Middle frontal gyrus (tissue), 1 donor: ENCODE measurements around the gene SLFNL1.

Experiments used
- DNase-seq: peaks from one replicate; pipeline ENCODE4 v3.0.0-alpha.2; 2015; ENCODE audit warnings: low spot score; ENCODE audit errors: extremely low spot score

SLFNL1 gene

DNA sequence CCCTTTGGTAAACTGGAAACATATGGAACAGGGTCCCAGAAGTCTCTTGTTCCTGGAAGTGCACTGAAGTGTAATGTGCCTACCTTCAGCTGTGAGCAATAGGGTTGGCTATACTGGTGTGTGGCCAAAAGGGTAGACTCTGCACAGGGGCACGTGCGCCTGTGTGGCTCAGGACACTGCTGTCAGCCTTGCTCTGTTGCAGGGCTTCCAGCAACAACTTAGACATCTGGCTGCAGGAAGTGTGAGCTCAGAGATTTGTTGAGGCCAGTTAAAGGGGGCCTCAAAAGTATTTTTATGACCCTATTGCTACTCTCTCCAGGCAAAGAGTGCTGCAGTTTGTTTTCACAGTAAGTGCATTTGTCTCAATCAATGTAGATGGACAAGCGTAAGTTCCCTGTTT, 34.6 kb downstream of the SLFNL1 start:
- no peak for DNase-seq

DNA sequence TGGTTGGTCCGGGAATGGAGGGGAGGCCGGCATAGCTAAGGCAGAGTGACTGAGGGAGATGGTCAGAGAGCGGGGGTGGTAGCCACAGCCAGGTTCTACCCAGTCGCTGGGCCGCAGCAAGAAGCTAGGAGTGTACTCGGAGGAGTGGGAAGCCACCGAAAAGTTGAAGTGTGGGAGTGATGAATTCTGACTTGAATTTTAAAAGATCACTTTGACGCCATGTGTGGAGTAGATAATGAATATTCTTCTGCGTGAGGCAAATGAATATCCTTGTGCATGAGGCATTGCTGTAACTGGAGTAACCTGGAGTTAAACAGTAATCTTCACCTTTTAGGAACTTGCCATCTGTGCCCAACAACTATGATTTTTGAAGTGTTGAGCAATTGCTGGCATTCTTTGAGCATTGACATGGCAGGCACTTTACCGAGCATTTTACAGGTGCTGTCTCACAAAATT, 35.2 kb downstream of the SLFNL1 start:
- no peak for DNase-seq

DNA sequence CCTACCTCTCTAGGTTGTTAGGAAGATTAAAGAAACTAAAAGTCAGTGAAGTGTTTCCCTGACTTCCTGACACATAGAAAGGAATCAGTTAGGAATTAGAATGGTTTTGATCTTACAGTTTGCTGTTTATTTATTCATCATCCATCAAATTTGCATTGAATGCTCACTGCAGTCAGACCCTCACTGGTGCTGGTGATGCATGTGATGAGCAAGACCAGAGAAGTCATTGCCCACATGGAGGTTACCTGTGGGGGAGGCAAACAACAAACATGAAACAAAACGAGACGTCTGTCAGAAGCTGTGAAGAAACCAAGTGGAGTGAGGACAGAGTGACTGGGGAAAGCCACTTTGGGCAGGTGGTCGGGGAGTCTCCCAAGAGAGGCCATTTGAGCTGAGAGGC, 35.6 kb downstream of the SLFNL1 start:
- no peak for DNase-seq

DNA sequence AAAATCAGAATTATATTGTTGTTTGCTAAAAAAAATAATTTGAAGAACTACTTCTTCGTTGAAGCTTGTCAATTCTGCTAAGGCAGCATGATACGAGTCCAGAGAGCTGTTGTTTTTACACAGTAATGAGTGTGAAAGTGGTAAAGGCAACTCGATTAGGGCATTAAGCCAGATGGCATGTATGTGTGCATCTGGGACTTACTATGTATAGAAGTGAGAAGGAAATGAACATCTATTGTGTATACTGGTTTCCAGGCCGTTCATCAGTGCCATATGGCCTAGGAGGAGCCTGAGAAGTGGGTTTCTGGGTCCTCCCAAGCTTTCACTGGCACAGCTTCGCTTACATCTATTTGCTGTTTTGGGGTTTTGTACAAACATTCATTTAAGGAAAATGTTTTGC, 36.4 kb downstream of the SLFNL1 start:
- DNase-seq: no peak

DNA sequence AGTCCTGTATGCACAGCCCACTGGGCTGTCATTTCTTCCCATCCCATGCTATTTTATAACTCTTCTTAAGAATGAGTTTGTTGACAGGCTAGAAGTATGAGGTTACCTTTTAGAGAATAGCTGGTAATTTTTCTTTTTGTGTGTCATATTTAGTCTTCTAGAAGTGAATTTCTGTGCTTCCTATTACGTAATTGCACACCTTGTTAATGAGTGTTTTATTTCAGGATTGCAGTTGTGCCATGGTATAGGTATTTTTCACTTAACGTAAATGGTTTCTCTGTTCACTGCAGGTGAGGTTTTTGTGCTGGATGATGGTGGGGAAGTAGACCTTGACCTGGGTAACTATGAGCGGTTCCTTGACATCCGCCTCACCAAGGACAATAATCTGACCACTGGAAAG, 37.0 kb downstream of the SLFNL1 start:
- DNase-seq: no peak

DNA sequence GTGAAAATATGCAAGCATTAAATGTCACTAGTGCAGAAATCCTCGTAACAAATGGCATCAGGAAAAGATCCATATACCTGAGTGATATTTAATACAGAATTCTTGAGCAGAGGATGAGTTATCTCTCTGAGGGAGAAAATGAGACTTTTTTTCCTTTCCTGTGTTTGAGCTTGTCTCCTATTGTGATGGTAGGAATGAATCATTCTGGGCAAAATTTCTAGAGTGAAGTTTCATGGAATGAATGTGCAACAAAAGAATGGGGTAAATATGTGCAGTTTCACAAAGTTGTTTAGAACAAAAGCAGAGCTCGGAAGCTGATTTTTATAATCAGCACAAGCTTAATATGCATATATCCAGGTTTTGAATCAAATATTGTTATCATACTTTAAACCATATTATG, 37.5 kb downstream of the SLFNL1 start:
- no peak for DNase-seq

DNA sequence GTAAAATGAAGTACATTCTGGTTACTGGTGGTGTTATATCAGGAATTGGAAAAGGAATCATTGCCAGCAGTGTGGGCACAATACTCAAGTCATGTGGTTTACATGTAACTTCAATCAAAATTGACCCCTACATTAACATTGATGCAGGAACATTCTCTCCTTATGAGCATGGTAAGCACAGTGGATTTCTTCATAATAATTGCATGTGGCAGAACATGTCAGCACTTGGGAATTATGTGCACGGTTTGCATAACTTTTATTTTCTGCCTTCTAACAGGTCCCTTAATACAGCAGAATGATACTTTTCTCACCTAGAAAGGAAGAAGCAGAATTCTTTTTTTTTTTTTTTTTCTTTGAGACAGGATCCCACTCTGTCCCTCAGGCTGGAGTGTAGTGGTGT, 38.2 kb downstream of the SLFNL1 start:
- DNase-seq: no peak

DNA sequence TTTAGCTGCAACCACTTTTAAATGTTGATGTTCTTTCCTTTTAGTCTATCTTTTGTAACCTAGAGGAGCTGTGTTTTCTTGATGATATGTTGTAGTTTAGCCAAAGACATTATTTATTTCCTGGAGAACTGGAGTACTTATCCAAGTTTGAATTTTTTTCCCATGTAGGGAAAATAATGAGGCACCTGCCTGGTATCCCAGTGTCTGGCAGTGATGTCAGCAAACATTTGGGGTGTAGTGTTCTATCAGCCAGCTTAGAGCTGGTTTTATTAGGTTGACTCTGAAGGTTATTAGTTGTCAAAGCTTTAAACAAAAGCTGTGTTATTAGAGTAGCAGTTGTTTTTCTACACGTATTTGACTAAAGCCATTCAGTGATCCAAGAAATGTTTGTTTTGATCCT, 38.8 kb downstream of the SLFNL1 start:
- DNase-seq: no peak

DNA sequence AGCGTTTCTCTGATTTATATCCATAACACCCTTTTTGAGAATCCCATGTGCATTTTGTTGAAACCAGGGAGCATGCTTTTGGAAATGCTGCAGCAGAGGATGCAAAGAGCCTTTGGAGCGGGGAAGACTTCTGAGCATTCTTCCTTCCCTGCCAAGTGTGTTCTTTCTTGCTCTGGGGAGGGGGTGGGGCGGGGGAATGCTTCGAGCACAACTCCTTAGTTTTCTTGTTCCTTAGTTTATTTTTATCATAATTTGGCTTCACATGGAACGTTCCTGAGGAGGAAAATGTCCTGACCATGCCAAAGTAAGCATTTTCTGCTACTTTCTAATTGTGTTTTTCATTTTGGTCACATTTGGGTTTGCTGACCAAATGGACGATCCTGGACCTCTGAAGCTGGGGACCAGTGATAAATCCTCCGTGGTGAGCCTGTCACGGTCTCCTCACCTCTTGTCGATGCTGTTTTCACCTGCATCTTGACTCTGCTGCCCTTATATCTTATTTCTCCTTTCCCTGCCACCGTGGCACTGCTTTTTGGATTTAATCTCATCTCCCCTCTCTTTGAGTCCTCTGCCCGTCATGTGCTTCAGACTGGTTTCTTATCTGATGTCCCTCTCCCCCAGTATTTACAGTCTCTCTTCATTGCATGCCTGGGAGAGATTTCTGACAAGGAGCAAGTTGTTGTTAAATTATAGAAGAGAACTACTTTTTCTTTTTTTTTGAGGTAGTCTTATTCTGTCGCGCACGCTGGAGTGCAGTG, 39.7 kb downstream of the SLFNL1 start:
- no peak for DNase-seq

DNA sequence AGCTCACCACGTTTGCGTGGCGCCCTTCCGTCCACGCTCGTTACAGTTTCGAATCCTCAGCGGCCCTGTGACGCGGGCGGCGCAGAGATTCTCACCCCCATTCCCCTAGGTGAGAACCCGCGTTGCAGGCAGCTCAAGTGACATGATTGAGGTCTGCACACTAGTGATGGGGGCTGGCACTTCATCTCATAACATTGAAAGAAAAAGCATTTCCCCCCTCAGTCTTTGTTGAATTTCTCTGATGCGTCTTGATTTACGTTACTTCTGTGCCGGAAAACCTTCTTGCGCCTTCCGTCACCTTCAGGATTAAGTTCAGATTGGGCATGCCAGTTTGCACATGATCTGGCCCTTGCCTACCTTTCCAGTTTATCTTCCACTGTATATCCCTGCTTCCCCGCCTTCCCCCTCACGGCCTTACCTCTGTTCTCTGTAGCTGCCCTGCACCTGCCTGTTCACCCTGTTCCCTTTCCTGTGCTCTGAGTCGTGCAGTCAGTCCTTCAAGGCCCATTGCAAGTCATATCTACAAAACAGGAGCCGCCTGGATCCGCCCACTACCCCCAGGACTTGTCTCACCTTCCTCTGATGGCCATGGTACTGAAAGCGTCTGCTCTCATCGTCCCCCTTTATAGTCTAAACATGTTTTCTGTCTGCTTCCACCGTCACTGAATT, 40.9 kb downstream of the SLFNL1 start:
- DNase-seq: no peak

DNA sequence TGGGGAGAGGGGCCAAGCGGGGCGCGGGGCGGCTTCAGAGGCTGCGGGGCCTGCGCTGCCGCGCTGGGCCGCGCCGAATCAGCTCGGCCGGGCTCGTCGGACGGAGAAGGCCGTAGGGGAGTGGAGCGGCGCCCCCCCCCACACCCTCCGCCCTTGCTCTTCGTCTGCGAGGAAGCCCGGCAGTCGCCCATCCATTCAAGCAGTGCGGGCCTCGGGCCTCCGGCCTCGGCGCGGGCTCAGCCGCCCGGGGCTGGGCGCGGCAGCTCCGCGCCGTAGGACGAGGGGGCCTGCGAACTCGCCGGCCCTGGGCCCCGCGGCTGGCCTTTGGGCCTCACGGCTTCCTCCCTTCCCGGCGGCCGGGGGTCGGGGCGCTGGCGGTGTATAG, 41.5 kb downstream of the SLFNL1 start:
- DNase-seq: no peak

DNA sequence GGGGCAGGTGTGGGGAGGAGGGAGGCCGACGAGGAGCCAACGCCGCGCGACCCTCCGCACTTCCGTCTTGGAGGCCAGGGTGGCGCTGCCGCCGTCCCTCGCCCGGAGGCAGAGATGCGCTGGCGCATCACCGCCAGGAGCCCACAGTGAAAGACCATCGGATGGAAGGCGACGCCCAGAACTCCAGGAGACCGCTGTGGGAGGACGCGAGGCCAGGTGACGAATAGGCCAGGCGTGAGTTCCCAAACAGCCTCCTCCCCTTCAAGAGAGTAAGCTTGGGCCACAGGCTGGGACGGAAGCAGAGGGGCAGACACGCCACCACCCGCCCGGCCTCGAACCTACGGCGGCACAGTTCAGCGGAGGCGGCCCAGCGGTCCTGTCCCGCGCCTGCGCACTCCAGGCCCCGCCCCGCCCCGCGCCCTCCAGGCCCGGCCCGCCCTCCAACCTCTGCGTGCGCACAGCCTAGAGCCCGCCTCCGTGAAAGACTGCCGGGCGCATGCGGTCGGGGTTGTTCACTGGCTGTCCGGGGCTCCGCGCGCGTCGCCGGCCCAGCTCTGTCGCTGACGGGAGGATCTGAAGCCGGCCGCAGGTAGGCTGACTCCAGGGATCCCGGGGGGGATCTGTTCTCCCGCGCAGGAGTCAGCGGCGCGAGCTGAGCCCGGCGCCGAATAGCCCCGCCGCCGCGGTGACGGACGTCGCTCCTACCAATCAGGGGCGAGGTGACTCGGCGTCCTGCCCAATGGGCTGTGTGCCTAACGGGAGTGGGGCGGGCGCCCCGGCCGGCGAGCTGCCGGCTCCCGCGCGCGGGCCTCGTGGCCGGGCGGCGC, 42.1 kb downstream of the SLFNL1 start, which contains the start of gene CTPS1:
TSS of gene CTPS1 (plus strand) at position 456 of the 827 bp plus-strand sequence. CDS start 3,595 bp downstream, outside the sequence.
- DNase-seq: peak; percentile 90

DNA sequence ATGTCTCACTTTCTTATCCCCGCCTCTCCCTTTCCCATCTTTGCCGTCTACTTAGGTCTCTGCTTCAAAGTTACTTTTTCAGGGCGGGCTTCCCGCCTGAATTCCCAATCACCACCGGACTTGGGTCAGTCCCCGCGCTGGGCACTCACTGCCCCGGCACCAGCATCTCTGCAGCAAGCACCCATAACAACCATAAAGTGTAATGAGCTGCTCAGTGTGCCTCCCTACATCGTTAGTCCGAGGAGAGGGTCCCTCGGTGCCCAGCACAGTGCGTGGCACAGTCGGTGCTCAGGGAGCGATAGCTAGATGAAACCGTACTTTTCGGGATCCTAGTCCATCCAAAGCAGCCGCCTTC, 42.7 kb downstream of the SLFNL1 start:
- no peak for DNase-seq

DNA sequence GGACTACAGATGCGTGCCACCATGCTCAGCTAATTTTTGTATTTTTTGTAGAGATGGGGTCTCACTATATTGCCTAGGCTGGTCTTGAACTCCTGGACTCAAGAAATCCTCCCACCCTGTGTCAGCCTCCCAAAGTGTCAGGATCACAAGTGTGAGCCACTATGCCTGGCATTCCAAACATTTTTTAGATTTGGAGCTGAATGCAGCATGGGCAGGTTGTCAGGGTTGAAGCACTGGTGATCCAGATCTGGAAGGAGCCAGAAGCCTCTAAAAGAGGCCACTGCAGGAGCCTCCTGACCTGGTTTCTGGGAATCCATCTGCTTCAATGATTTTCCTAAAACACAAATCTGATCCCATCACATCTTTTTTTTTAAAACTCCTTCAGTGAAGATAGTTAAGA, 43.8 kb downstream of the SLFNL1 start:
- no peak for DNase-seq

DNA sequence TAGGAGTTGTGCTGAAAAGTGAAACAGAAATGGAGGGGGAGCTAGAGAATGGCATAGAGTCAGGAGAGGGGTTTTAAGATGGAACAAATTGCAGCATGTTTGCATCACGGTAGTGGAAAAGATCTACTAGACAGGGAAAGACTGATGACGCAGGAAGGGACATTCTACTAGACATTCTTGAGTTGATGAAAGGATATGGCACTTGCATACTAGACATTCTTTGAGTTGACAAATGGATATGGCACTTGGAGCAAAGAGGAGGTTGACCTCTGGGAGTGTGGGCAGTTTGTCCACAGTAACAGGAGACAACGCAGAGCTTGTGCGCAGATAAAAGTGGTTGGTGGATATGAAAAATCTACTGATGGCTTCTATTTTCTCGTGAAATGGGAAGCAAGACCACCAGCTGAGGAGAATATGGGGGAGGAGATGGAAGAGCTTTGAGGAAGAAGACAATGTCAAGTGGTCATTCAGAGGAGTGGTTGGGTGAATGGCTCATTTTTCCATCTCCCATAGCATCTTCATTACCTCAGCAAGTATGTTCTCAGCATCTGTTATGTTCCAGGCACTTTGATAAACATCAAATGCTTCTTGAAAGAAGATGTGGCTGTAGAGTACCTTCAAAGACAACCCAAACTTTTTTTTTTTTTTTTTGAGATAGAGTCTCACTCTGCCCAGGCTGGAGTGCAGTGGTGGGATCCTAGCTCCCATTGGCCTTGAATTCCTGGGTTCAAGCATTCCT, 44.4 kb downstream of the SLFNL1 start:
- DNase-seq: no peak

DNA sequence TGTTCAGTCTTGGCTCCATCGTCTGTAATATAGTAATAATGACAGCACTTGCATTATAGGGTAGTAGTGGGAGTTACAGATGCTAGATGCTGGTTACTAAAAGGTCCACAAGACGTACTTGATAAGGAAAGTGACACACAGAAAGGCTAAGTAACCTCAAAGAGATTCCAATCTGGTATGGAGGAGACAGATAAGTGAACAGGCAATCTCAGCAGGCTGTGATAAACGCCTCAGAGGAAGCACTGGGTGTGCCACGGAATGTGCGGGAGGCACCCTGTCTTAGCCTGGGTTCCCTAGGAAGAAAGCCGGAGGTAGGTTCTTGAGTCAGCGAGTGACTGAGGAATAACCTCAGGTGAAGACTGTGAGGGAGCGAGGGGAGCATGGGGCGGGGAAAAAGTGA, 46.6 kb downstream of the SLFNL1 start:
- no peak for DNase-seq

DNA sequence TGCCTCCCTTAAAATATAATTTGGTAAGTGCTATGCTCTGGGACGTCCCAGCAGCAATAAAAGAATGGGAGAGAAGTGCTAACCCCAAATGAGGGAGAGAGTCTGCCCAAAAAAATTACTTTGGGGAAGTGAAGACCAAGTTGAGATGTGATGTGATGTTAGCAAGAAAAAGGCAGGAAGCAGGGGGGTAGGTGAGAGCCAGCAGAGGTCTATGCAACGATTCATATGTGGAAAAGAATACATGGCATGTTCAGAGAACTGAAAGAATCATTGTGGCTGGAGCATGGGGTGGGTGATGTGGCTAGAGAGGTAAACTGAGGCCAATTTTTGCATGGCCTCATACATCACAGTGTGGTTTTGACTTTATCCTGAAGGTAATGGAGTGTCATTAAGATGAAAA, 47.6 kb downstream of the SLFNL1 start:
- DNase-seq: no peak

DNA sequence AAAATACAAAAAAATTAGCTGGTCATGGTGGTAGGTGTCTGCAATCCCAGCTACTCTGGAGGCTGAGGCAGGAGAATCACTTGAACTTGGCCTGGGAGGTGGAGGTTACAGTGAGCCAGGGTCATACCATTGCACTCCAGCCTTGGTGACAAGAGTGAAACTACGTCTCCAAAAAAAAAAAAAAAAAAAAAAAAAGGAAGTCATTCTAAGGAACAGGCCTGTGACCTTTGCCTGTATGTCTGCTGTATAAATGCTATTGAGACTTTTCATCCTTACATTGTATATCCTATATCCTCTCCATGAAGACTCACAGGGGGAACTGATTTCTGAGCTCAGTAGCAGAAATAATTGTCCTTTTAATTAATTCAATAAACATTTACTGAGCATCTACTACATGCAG, 49.6 kb downstream of the SLFNL1 start:
- no peak for DNase-seq

DNA sequence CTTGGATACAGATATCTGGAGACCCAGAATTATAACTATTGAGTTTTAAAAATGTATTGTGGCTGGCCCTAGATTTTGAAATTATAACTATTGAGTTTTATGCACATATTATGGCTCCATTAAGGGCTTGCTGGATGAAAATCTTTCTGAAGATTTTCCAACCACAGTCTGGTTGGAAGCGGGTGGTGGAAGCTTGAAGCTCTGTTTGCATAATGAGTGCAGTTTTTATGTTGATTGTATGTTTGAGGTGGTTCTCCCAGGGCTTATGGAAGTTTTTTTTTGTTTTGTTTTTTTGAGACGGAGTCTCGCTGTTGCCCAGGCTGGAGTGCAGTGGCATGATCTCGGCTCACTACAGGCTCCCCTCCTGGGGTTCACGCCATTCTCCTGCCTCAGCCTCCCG, 52.1 kb downstream of the SLFNL1 start:
- no peak for DNase-seq

DNA sequence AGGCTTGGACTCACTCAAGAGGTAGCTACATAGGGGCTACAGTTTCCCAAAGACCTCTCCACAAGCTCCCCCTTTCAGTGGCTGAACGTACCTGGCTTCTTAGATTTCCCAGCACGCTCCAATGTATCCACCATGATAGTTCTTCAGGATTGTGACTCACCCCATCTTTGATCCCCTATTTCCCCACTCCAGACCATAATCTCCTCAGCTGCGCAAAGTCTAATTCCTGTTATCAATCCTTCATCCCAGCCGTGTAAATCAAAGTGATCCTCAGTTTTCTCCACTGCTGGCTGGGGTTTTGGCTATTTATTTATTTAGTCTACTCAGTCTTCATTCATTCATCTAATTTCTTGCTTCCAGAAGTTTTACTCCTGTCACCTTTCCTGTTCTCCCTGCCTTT, 55.1 kb downstream of the SLFNL1 start:
- no peak for DNase-seq
